Measurements from ENCODE around the gene FBXO31. TPM values are rescaled to one million over a fixed set of nuclear protein-coding genes. Genes with fewer than 3 reads are reported as not detected.

FBXO31 gene
- total and polyA plus RNA-seq, 2 donors (not counting 3 experiments of a cell fraction or from before 2014, with no cell fraction given) = 17.1 to 31.8 TPM

DNA sequence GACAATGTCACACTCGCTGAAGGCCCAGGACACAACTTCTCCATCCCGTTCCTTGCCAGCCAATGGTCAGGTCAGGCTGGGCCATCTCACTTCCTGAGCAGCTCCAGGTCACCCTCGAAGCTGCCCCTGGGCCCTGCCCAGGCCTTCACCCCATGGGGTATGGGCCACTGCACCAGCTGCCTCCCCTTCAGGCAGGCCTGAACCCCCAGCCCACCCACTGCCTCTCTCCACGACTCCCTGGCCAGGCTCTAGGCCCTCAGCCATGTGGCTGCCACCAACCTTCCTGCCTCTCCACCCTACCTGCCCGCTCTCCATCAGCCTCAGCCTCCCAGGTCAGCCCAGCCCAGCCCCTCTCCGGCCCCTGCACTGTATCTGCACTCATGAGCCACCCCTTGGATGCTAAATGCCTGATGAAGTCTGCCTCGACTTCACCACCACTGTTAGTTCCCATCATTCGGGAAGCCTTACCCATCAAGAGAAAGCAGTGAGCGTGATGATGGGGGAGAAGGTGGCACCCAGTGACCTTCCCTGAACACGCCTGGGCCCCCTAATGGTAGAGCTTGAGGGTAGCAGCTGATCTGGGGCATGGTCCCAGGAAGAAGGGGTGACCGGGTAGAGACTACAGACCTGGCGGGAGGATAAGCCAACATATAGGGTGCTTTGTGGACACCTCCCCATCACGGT, 35.5 kb downstream of the FBXO31 start:
- H3K4me3 ChIP-seq (replicated peaks in 1 of 3; ENCODE audit: insufficient read depth in 1 of 3, low read depth in 1 of 3, low read length in 3 of 3) = no peak overlapping the region
- H3K27ac ChIP-seq (ENCODE audit: insufficient read depth, low read depth, low read length) = no peak overlapping the region
- peaks cover 1% of the 10 kb centered on the region for H3K79me2 ChIP-seq (ENCODE audit: control insufficient read depth, insufficient read depth, low read length)
- H3K27me3 ChIP-seq (ENCODE audit: control insufficient read depth in 2 of 2, insufficient read depth in 2 of 2, low read length in 2 of 2) = no peaks in the 10 kb centered on the region
- dilution Hi-C loops (cut with MboI; ENCODE audit: extremely low pct_ligation_motif_present, low sequenced_read_pairs) = no loop called here
- no peaks in the 10 kb centered on the region for H3K9me3 ChIP-seq (replicated peaks; ENCODE audit: control insufficient read depth, insufficient read depth, low read length)
- FAIRE-seq (no peak), DNase-seq (ENCODE audit: low read depth, low spot score) (no peak)
- no peak overlapping the region for H2AFZ ChIP-seq (ENCODE audit: low read depth, low read length)
- no peaks in the 10 kb centered on the region for H3K9me1 ChIP-seq (replicated peaks; ENCODE audit: control insufficient read depth, extremely low read depth, insufficient read depth, low read length)
- TF ChIP-seq EZH2 (IDR thresholded peaks at IDR 0.05; ENCODE audit: borderline replicate concordance, low read depth, low read length, severe bottlenecking) (no peak), POLR2A (IDR thresholded peaks at IDR 0.05; ENCODE audit: low read depth, low read length) (no peak), FOS (IDR thresholded peaks at IDR 0.05; ENCODE audit: borderline replicate concordance, insufficient read depth, low read length) (no peak), GATA2 (IDR thresholded peaks at IDR 0.05; ENCODE audit: insufficient read depth, insufficient read length, low read depth, low read length) (no peak), MYC (IDR thresholded peaks at IDR 0.05; ENCODE audit: low read depth, low read length) (no peak), JUN (IDR thresholded peaks at IDR 0.05; ENCODE audit: borderline replicate concordance, insufficient read depth, insufficient read length, low read depth) (no peak), POLR2AphosphoS5 (IDR thresholded peaks at IDR 0.05; ENCODE audit: insufficient read depth, low read depth, low read length) (no peak)
- TF ChIP-seq, protein P1, sequence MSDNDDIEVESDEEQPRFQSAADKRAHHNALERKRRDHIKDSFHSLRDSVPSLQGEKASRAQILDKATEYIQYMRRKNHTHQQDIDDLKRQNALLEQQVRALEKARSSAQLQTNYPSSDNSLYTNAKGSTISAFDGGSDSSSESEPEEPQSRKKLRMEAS (IDR thresholded peaks at IDR 0.05; ENCODE audit: insufficient read depth, insufficient read length) = no peak
- TF ChIP-seq, protein P2, sequence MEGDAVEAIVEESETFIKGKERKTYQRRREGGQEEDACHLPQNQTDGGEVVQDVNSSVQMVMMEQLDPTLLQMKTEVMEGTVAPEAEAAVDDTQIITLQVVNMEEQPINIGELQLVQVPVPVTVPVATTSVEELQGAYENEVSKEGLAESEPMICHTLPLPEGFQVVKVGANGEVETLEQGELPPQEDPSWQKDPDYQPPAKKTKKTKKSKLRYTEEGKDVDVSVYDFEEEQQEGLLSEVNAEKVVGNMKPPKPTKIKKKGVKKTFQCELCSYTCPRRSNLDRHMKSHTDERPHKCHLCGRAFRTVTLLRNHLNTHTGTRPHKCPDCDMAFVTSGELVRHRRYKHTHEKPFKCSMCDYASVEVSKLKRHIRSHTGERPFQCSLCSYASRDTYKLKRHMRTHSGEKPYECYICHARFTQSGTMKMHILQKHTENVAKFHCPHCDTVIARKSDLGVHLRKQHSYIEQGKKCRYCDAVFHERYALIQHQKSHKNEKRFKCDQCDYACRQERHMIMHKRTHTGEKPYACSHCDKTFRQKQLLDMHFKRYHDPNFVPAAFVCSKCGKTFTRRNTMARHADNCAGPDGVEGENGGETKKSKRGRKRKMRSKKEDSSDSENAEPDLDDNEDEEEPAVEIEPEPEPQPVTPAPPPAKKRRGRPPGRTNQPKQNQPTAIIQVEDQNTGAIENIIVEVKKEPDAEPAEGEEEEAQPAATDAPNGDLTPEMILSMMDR (IDR thresholded peaks at IDR 0.05; ENCODE audit: extremely low read depth in 1 of 2, insufficient read depth in 1 of 2, low read depth in 1 of 2, low read length in 2 of 2) = no peak
- H3K4me1 ChIP-seq (ENCODE audit: control insufficient read depth, extremely low read depth, insufficient read depth, low read length) = peaks cover 7% of the 10 kb centered on the region
- intact Hi-C loops (cut with micrococcal nuclease) = no loop called here
- no peak overlapping the region for H3K9ac ChIP-seq (replicated peaks; ENCODE audit: extremely low read depth, insufficient read depth, low read length)
- H3K36me3 ChIP-seq (ENCODE audit: control insufficient read depth in 2 of 2, extremely low read depth in 1 of 2, insufficient read depth in 2 of 2, low read length in 2 of 2) = peaks cover 3 to 15% of the 10 kb centered on the region in 2 experiments
- no peaks in the 10 kb centered on the region for H4K20me1 ChIP-seq (replicated peaks; ENCODE audit: control insufficient read depth, extremely low read depth, insufficient read depth, low read length)
- no peak overlapping the region for H3K4me2 ChIP-seq (ENCODE audit: insufficient read depth, low read length)
- POLR2A ChIA-PET = no interaction called here
- CTCF ChIA-PET = interaction anchor here (1.2 kb wide), 1 partner anchor 15 kb away, joined by 3 read pairs; no protein-coding TSS in a partner anchor
- no TSS peak for BruUV-seq (replicated peaks)

Measured in endothelial cell of umbilical vein (primary cell).